Endothelial cell of umbilical vein (primary cell): ENCODE measurements around the gene PNCK. TPM values are rescaled to one million over a fixed set of nuclear protein-coding genes. Genes with fewer than 3 reads are reported as not detected.

Experiments used
- BruUV-seq: library from RNA; stranded (reverse); fragments of 400-500 nt; replicated peaks from 2 replicates; lab custom pipeline; 2021; lab: Mats Ljungman, UMichigan
- CTCF ChIA-PET: fragments of 300-600, 350-600 bp; sonication (Branson Sonifier 250); formaldehyde crosslinking; loops from one replicate; lab custom pipeline; 2021; ENCODE audit warnings: antibody characterized with exemption, inconsistent platforms; lab: Charles Lee
- POLR2A ChIA-PET: fragments of 300-600, 350-600 bp; sonication (Branson Sonifier 250); formaldehyde crosslinking; loops from one replicate; lab custom pipeline; 2021; ENCODE audit warnings: antibody characterized with exemption, inconsistent platforms; lab: Charles Lee
- DNase-seq: peaks from one replicate; pipeline ENCODE4 v3.0.0-alpha.2; 2011; ENCODE audit warnings: low read depth, low spot score
- FAIRE-seq: peaks from 2 replicates; lab custom pipeline; 2011; peaks lifted over from hg19 to GRCh38; lab: Jason Lieb, UNC
- H2AFZ ChIP-seq: 2 replicates; pipeline ENCODE4 v1.6.0; 2012; ENCODE audit warnings: low read depth, low read length, control low read depth, inconsistent platforms
- H3K27ac ChIP-seq: 2 replicates; pipeline ENCODE4 v1.5.1; 2011; ENCODE audit warnings: low read depth, mild to moderate bottlenecking, control low read depth, low read length, moderate library complexity; ENCODE audit not compliant: insufficient read depth
- H3K27me3 ChIP-seq, 2 experiments: 2 replicates each; pipeline versions ENCODE4 v1.6.0 to v1.6.1; 2011; ENCODE audit warnings: low read length in 2 of 2, mixed read lengths in 1 of 2; ENCODE audit not compliant: control insufficient read depth in 2 of 2, insufficient read depth in 2 of 2
- H3K36me3 ChIP-seq, 2 experiments: 2 replicates in 1 of 2; 3 replicates in 1 of 2; pipeline ENCODE4 v1.5.1; 2011; ENCODE audit warnings: low read length in 2 of 2, mild to moderate bottlenecking in 1 of 2, moderate library complexity in 1 of 2; ENCODE audit not compliant: control insufficient read depth in 2 of 2, insufficient read depth in 2 of 2; ENCODE audit errors: extremely low read depth in 1 of 2
- H3K4me1 ChIP-seq: 3 replicates; pipeline ENCODE4 v1.5.1; 2011; ENCODE audit warnings: mild to moderate bottlenecking, low read length; ENCODE audit not compliant: control insufficient read depth, insufficient read depth; ENCODE audit errors: extremely low read depth
- H3K4me2 ChIP-seq: 2 replicates; pipeline ENCODE4 v1.6.1; 2011; ENCODE audit warnings: low read length, control low read depth, mixed read lengths; ENCODE audit not compliant: insufficient read depth
- H3K4me3 ChIP-seq, 3 experiments: fragments of 200-600 bp in 1 of 3; sonication (generic), shearing (Covaris generic) in 1 of 3; replicated peaks in 1 of 3; 2 replicates each; pipeline ENCODE4 v1.5.1; 2011 to 2016; ENCODE audit warnings: control low read depth in 3 of 3, low read length in 3 of 3, mild to moderate bottlenecking in 2 of 3, inconsistent platforms in 1 of 3, low read depth in 1 of 3, moderate library complexity in 1 of 3; ENCODE audit not compliant: insufficient read depth in 1 of 3
- H3K79me2 ChIP-seq: 2 replicates; pipeline ENCODE4 v1.6.0; 2012; ENCODE audit warnings: low read length, inconsistent platforms; ENCODE audit not compliant: control insufficient read depth, insufficient read depth
- H3K9ac ChIP-seq: replicated peaks from 2 replicates; pipeline ENCODE3; 2011; ENCODE audit warnings: low read length, control low read depth; ENCODE audit not compliant: insufficient read depth; ENCODE audit errors: extremely low read depth
- H3K9me1 ChIP-seq: replicated peaks from 3 replicates; pipeline ENCODE4 v1.6.0; 2011; ENCODE audit warnings: mild to moderate bottlenecking, low read length; ENCODE audit not compliant: control insufficient read depth, insufficient read depth; ENCODE audit errors: extremely low read depth
- H3K9me3 ChIP-seq: replicated peaks from 2 replicates; pipeline ENCODE4 v1.5.1; 2012; ENCODE audit warnings: low read length, inconsistent platforms; ENCODE audit not compliant: control insufficient read depth, insufficient read depth
- H4K20me1 ChIP-seq: replicated peaks from 2 replicates; pipeline ENCODE3; 2011; ENCODE audit warnings: mild to moderate bottlenecking, low read length; ENCODE audit not compliant: control insufficient read depth, insufficient read depth; ENCODE audit errors: extremely low read depth
- CTCF ChIP-seq, 2 donors: IDR thresholded peaks; 1 replicate in 1 of 2; 2 replicates in 1 of 2; pipeline ENCODE4 v1.5.1; 2011; ENCODE audit warnings: low read length in 2 of 2, mild to moderate bottlenecking in 2 of 2, moderate library complexity in 2 of 2, control low read depth in 1 of 2, inconsistent platforms in 1 of 2, low read depth in 1 of 2; ENCODE audit not compliant: insufficient read depth in 1 of 2; ENCODE audit errors: extremely low read depth in 1 of 2
- EZH2 ChIP-seq: IDR thresholded peaks from 2 replicates; pipeline ENCODE4 v1.6.1; 2012; ENCODE audit warnings: borderline replicate concordance, low read depth, mild to moderate bottlenecking, moderate library complexity, low read length, inconsistent platforms; ENCODE audit not compliant: severe bottlenecking
- FOS ChIP-seq: IDR thresholded peaks from 2 replicates; pipeline ENCODE4 v1.6.1; 2011; ENCODE audit warnings: mild to moderate bottlenecking, low read length, moderate library complexity, borderline replicate concordance; ENCODE audit not compliant: insufficient read depth
- GATA2 ChIP-seq: IDR thresholded peaks from 2 replicates; pipeline ENCODE4 v1.7.0; 2011; ENCODE audit warnings: low read depth, mild to moderate bottlenecking, moderate library complexity, mixed read lengths, low read length; ENCODE audit not compliant: insufficient read length, insufficient read depth
- JUN ChIP-seq: IDR thresholded peaks from 2 replicates; pipeline ENCODE4 v1.6.1; 2011; ENCODE audit warnings: borderline replicate concordance, low read depth; ENCODE audit not compliant: insufficient read length, insufficient read depth
- MAX ChIP-seq: IDR thresholded peaks from 2 replicates; pipeline ENCODE4 v1.6.1; 2011; ENCODE audit not compliant: insufficient read depth, insufficient read length
- MYC ChIP-seq: IDR thresholded peaks from one replicate; pipeline ENCODE4 v1.6.1; 2011; ENCODE audit warnings: mild to moderate bottlenecking, low read depth, low read length
- POLR2A ChIP-seq: IDR thresholded peaks from 2 replicates; pipeline ENCODE4 v1.6.1; 2012; ENCODE audit warnings: low read depth, mild to moderate bottlenecking, control low read depth, low read length
- POLR2AphosphoS5 ChIP-seq: IDR thresholded peaks from 2 replicates; pipeline ENCODE4 v1.6.1; 2012; ENCODE audit warnings: low read depth, mild to moderate bottlenecking, control low read depth, low read length, moderate library complexity; ENCODE audit not compliant: insufficient read depth
- dilution Hi-C: fragments of 300-500 bp; cut with MboI; formaldehyde crosslinking; loops from one replicate; pipeline ENCODE4 v1.15.0; 2019; ENCODE audit warnings: low sequenced_read_pairs; ENCODE audit not compliant: extremely low pct_ligation_motif_present
- intact Hi-C: fragments of 100-400 bp; cut with micrococcal nuclease; formaldehyde crosslinking; loops from one replicate; pipeline ENCODE4 v1.10.0; 2022
- polyA plus RNA-seq, 4 experiments: library from polyadenylated mRNA; depleted of rRNA in 3 of 4; stranded (reverse) in 3 of 4; unstranded in 1 of 4; fragments of >200 nt; gene quantifications; 2 replicates each; pipeline versions ENCODE4 v1.2.1 to v1.2.3, GENCODE V29; 2011 to 2012; ENCODE audit warnings: missing spikeins in 1 of 4
- total RNA-seq: library from RNA; stranded (reverse); gene quantifications from 2 replicates; pipeline ENCODE4 v1.2.3, GENCODE V29; 2021

The PNCK gene
- total and polyA plus RNA-seq, 2 donors (not counting 3 experiments of a cell fraction or from before 2014, with no cell fraction given): 0.12 TPM; not detected in 1

- CTCF ChIA-PET: interaction anchor here (0.6 to 6.8 kb wide), 26 partner anchors 11 to 726 kb away, joined by 3 to 89 read pairs (median 6); partner anchors contain the start of genes DUSP9 and HAUS7
- H3K4me1 ChIP-seq: no peaks in the 10 kb centered on the region
- no peak overlapping the region for H3K4me3 ChIP-seq
- H3K27ac ChIP-seq: no peak overlapping the region
- no peak overlapping the region for H3K4me2 ChIP-seq
- FAIRE-seq (peak; percentile 96), DNase-seq (peak; percentile 69)
- no peak overlapping the region for H2AFZ ChIP-seq
- H3K27me3 ChIP-seq: peaks cover 4 to 5% of the 10 kb centered on the region in 2 experiments
- intact Hi-C loops (loop anchor here (1.0 to 2.0 kb wide), 6 partner anchors 31 to 727 kb away; no protein-coding TSS in a partner anchor), dilution Hi-C loops (no loop called here)
- H3K9me3 ChIP-seq: no peaks in the 10 kb centered on the region
- no peak overlapping the region for H3K9ac ChIP-seq
- no peaks in the 10 kb centered on the region for H3K79me2 ChIP-seq
- TF ChIP-seq POLR2A (no peak), CTCF (IDR thresholded peaks at IDR 0.05; ENCODE audit: extremely low read depth in 1 of 2, insufficient read depth in 1 of 2, low read depth in 1 of 2, low read length in 2 of 2) (peak; percentile 64 to 79), MAX (peak; percentile 27)
- no peaks in the 10 kb centered on the region for H4K20me1 ChIP-seq
- no TSS peak for BruUV-seq
- POLR2A ChIA-PET: no interaction called here
- H3K9me1 ChIP-seq: no peaks in the 10 kb centered on the region
- H3K36me3 ChIP-seq: no peaks in the 10 kb centered on the region
Measured at GRCh38 chrX:153667956-153668396, 5.6 kb downstream of the PNCK start.

DNA sequence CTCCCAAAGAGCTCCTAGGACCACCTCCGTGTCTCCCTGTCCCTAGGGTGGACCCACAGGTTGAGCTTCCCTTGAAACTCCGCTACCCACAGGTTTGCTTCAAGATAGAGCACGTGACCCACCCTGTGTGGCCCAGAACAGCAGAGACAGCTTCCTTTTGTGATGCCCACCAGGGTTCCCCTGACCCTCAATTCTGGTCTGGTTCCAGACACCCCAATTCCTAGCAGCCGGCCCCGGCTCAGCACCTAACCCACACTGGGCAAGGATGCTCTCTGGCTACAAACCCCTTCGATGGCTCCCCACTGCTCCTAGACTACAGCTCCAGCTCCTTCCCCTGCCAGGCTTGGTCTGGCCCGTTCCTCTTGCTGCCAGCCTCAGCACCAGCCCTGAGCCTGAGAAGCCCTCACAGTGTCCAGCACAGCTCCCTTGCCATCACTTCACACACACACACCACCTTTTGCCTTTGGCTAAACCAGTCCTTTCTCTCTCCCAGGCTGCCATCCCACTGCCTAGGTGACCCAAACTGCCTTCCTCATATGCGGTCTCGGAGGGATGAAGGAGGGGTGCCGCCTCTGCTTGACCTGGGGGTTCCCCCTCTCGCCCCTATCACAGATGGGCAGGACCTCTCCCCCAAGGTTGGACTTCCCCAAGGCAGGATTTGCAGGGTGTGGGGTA, 6.2 kb downstream of the PNCK start:
- intact Hi-C loops (no loop called here), dilution Hi-C loops (no loop called here)
- H3K4me1 ChIP-seq: no peaks in the 10 kb centered on the region
- no peaks in the 10 kb centered on the region for H3K36me3 ChIP-seq
- H4K20me1 ChIP-seq: no peaks in the 10 kb centered on the region
- no peaks in the 10 kb centered on the region for H3K9me1 ChIP-seq
- H2AFZ ChIP-seq: no peak overlapping the region
- no peaks in the 10 kb centered on the region for H3K9me3 ChIP-seq
- no peak for DNase-seq
- H3K9ac ChIP-seq: no peak overlapping the region
- FAIRE-seq: no peak
- no TSS peak for BruUV-seq
- H3K27ac ChIP-seq: no peak overlapping the region
- no peak overlapping the region for H3K4me3 ChIP-seq
- ChIA-PET POLR2A (no interaction called here), CTCF (interaction anchor here (0.7 to 6.8 kb wide), 25 partner anchors 10 to 726 kb away, joined by 3 to 89 read pairs (median 7); partner anchors contain the start of genes DUSP9 and HAUS7)
- H3K4me2 ChIP-seq: no peak overlapping the region
- peaks cover 3 to 4% of the 10 kb centered on the region in 2 experiments for H3K27me3 ChIP-seq
- no peaks in the 10 kb centered on the region for H3K79me2 ChIP-seq
- TF ChIP-seq FOS: no peak
- TF ChIP-seq GATA2: no peak
- no peak for TF ChIP-seq MAX
- no peak for TF ChIP-seq MYC
- no peak for TF ChIP-seq JUN
- no peak for TF ChIP-seq EZH2
- no peak for TF ChIP-seq POLR2AphosphoS5
- TF ChIP-seq POLR2A: no peak
- no peak for TF ChIP-seq CTCF (IDR thresholded peaks at IDR 0.05; ENCODE audit: extremely low read depth in 1 of 2, insufficient read depth in 1 of 2, low read depth in 1 of 2, low read length in 2 of 2)
